Measurements from ENCODE around the gene TMEM184B. TPM values are rescaled to one million over a fixed set of nuclear protein-coding genes. Genes with fewer than 3 reads are reported as not detected.

TMEM184B gene
- total RNA-seq, 2 donors from 2014 or later = 55.4 to 57.6 TPM

DNA sequence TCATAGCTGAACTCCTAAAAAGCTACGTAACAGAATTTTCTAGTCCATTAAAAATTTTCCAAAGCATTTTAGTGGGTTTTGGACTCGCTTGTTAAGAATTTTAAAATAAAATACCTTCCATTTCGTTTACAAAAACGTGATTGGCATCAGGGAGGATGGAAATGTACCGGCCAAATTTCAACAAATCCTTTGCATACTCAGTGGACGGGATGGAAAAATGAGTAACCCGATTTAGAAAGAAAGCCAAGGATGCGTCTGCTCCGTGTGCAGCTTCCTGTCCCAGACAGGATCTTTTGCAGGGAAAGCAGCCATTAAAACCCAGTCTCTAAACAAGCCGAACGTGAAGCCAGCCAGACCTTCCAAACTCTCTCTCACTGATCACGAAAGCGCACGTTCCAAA lies 15.6 kb downstream of the TMEM184B start:
- Mint-ChIP-seq H3K27me3 (ENCODE audit: insufficient read depth) (no peaks in the 10 kb centered on the region), H3K9me3 (no peaks in the 10 kb centered on the region), H3K27ac (no peak overlapping the region), H3K4me3 (no peak overlapping the region), H3K4me1 (peaks cover 19% of the 10 kb centered on the region), H3K36me3 (ENCODE audit: low read depth) (no peaks in the 10 kb centered on the region)
- no peak for DNase-seq
- Histone ChIP-seq H3K9ac (ENCODE audit: extremely low read depth, low read length, poor library complexity, severe bottlenecking) (no peak overlapping the region), H3K4me1 (ENCODE audit: control insufficient read depth, insufficient read depth, low read length) (peaks cover 3% of the 10 kb centered on the region), H3K27ac (ENCODE audit: low read depth, low read length) (no peak overlapping the region), H3K27me3 (ENCODE audit: control insufficient read depth, insufficient read depth, low read length, poor library complexity, severe bottlenecking) (no peaks in the 10 kb centered on the region), H3K4me3 (ENCODE audit: low read length) (no peak overlapping the region), H3K36me3 (ENCODE audit: control insufficient read depth, insufficient read depth, low read length) (no peaks in the 10 kb centered on the region), H3K9me3 (ENCODE audit: control insufficient read depth, low read length) (no peaks in the 10 kb centered on the region)
- TF ChIP-seq, protein P1, sequence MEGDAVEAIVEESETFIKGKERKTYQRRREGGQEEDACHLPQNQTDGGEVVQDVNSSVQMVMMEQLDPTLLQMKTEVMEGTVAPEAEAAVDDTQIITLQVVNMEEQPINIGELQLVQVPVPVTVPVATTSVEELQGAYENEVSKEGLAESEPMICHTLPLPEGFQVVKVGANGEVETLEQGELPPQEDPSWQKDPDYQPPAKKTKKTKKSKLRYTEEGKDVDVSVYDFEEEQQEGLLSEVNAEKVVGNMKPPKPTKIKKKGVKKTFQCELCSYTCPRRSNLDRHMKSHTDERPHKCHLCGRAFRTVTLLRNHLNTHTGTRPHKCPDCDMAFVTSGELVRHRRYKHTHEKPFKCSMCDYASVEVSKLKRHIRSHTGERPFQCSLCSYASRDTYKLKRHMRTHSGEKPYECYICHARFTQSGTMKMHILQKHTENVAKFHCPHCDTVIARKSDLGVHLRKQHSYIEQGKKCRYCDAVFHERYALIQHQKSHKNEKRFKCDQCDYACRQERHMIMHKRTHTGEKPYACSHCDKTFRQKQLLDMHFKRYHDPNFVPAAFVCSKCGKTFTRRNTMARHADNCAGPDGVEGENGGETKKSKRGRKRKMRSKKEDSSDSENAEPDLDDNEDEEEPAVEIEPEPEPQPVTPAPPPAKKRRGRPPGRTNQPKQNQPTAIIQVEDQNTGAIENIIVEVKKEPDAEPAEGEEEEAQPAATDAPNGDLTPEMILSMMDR (conservative IDR thresholded peaks at IDR 0.05) = no peak
- 90 to 92% methylated on average over 14 of the region's 14 CpGs for WGBS, 2 experiments (ENCODE audit: insufficient coverage in 1 of 2, insufficient read length in 1 of 2)

DNA sequence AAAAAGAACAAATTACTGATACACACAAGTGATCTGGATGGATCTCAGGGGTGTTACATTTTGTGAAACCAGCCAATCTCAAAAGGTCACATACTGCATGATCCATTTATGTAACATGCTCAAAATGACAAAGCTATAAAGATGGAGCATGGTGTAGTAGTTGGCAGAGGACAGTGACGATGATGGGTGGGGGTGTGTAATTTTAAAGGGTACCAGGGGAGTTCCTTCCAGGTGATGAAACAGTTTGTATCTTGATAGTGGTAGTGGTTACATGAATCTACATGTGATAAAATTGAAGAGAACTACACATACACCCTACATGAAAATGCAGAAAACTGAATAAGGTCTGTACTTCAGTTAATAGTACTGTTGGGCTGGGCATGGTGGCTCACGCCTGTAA lies 17.1 kb downstream of the TMEM184B start:
- H3K4me1 ChIP-seq (ENCODE audit: control insufficient read depth, insufficient read depth, low read length) = peaks cover 3% of the 10 kb centered on the region
- DNase-seq = no peak
- Mint-ChIP-seq H3K4me1 (peaks cover 9% of the 10 kb centered on the region), H3K9me3 (no peaks in the 10 kb centered on the region), H3K36me3 (ENCODE audit: low read depth) (peaks cover 3% of the 10 kb centered on the region), H3K4me3 (no peak overlapping the region), H3K27me3 (ENCODE audit: insufficient read depth) (no peaks in the 10 kb centered on the region), H3K27ac (no peak overlapping the region)
- no peak overlapping the region for H3K9ac ChIP-seq (ENCODE audit: extremely low read depth, low read length, poor library complexity, severe bottlenecking)
- no peak overlapping the region for H3K27ac ChIP-seq (ENCODE audit: low read depth, low read length)
- TF ChIP-seq, protein P1 (conservative IDR thresholded peaks at IDR 0.05) = no peak
- no peaks in the 10 kb centered on the region for H3K36me3 ChIP-seq (ENCODE audit: control insufficient read depth, insufficient read depth, low read length)
- no peak overlapping the region for H3K4me3 ChIP-seq (ENCODE audit: low read length)
- H3K27me3 ChIP-seq (ENCODE audit: control insufficient read depth, insufficient read depth, low read length, poor library complexity, severe bottlenecking) = no peaks in the 10 kb centered on the region
- 80 to 94% methylated on average over 1 to 2 of the region's 2 CpGs for WGBS, 2 experiments (ENCODE audit: insufficient coverage in 1 of 2, insufficient read length in 1 of 2)
- no peaks in the 10 kb centered on the region for H3K9me3 ChIP-seq (ENCODE audit: control insufficient read depth, low read length)

DNA sequence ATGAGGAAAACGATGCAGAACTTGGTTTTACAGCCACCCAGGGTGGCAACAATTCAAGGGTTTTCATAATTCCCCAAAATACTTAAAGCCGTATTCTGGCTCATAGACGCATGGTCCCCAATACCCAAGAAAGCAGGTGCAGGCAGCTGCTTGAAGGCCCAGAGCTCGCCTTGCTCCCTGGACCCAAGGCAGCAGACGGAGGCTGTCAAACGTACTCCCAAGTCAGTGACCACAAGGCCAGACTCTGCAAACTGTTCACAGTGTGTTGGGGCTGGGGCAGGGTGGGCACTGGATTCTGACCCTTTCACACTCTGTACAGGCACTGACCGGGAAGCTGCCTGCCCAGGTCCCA lies 21.5 kb downstream of the TMEM184B start:
- H3K27me3 ChIP-seq (ENCODE audit: control insufficient read depth, insufficient read depth, low read length, poor library complexity, severe bottlenecking) = no peaks in the 10 kb centered on the region
- H3K9me3 Mint-ChIP-seq = peaks cover 2% of the 10 kb centered on the region
- no peaks in the 10 kb centered on the region for H3K4me1 ChIP-seq (ENCODE audit: control insufficient read depth, insufficient read depth, low read length)
- H3K27me3 Mint-ChIP-seq (ENCODE audit: insufficient read depth) = no peaks in the 10 kb centered on the region
- H3K9me3 ChIP-seq (ENCODE audit: control insufficient read depth, low read length) = no peaks in the 10 kb centered on the region
- WGBS, 2 experiments (ENCODE audit: insufficient coverage in 1 of 2, insufficient read length in 1 of 2) = 95 to 96% methylated on average over 7 of the region's 7 CpGs
- H3K36me3 Mint-ChIP-seq (ENCODE audit: low read depth) = peaks cover 38% of the 10 kb centered on the region
- no peak overlapping the region for H3K27ac Mint-ChIP-seq
- H3K9ac ChIP-seq (ENCODE audit: extremely low read depth, low read length, poor library complexity, severe bottlenecking) = no peak overlapping the region
- H3K4me3 ChIP-seq (ENCODE audit: low read length) = no peak overlapping the region
- DNase-seq = no peak
- H3K4me1 Mint-ChIP-seq = no peaks in the 10 kb centered on the region
- no peak overlapping the region for H3K27ac ChIP-seq (ENCODE audit: low read depth, low read length)
- TF ChIP-seq, protein P1 (conservative IDR thresholded peaks at IDR 0.05) = no peak
- peaks cover 12% of the 10 kb centered on the region for H3K36me3 ChIP-seq (ENCODE audit: control insufficient read depth, insufficient read depth, low read length)
- no peak overlapping the region for H3K4me3 Mint-ChIP-seq
